ENCODE data around the gene SH2D2A. TPM values are rescaled to one million over a fixed set of nuclear protein-coding genes. Genes with fewer than 3 reads are reported as not detected.

Gene SH2D2A
- total RNA-seq (1.1 and 1.8 TPM in 2 replicates), polyA plus RNA-seq (0.41 and 0.92 TPM in 2 replicates), polyA minus RNA-seq (0.23 TPM in 1 of 2 replicates, not detected in the other), Bru-seq, nascent RNA (percentile 27 among the genes with signal in this experiment), BruChase-seq, experiment 1, labeled RNA remaining after a 6-hour chase (percentile 21 among the genes with signal in this experiment), BruChase-seq, experiment 2, labeled RNA remaining after a 2-hour chase (percentile 14 among the genes with signal in this experiment)
- 0.49 and 0.53 TPM in 2 replicates for polyA plus RNA-seq (2011; cell fraction: cytosol; rRNA removed)
- 0.53 and 0.56 TPM in 2 replicates for polyA plus RNA-seq (2011; cell fraction: nucleus; rRNA removed)
- 1.5 and 1.7 TPM in 2 replicates for polyA plus RNA-seq (2012)
- 1.7 TPM for polyA minus RNA-seq (2011; cell fraction: cytosol; rRNA and poly(A)+ RNA removed)
- 0.63 TPM in 1 of 2 replicates, not detected in the other for polyA minus RNA-seq (2011; cell fraction: nucleus; rRNA and poly(A)+ RNA removed)
- long read RNA-seq, partial matches to known transcripts = 0 of 2 reads
- long read RNA-seq, other reads (novel, unspliced or antisense) = 2 of 2 reads

GRCh38 chr1:156816561-156817328 is at the start of gene SH2D2A:
SH2D2A (minus strand) TSS chr1:156816848; CDS start chr1:156816708, 140 bp downstream.
- no peak within 1 kb of the TSS for H3K4me3 ChIP-seq (replicated peaks in 1 of 3; ENCODE audit: insufficient read depth in 1 of 3, low read depth in 1 of 3, low read length in 3 of 3)
- TF ChIP-seq FOS (IDR thresholded peaks at IDR 0.05; ENCODE audit: borderline replicate concordance, insufficient read depth, low read length) = no peak
- no peak for TF ChIP-seq JUN (IDR thresholded peaks at IDR 0.05; ENCODE audit: borderline replicate concordance, insufficient read depth, insufficient read length, low read depth)
- TF ChIP-seq, protein P1, sequence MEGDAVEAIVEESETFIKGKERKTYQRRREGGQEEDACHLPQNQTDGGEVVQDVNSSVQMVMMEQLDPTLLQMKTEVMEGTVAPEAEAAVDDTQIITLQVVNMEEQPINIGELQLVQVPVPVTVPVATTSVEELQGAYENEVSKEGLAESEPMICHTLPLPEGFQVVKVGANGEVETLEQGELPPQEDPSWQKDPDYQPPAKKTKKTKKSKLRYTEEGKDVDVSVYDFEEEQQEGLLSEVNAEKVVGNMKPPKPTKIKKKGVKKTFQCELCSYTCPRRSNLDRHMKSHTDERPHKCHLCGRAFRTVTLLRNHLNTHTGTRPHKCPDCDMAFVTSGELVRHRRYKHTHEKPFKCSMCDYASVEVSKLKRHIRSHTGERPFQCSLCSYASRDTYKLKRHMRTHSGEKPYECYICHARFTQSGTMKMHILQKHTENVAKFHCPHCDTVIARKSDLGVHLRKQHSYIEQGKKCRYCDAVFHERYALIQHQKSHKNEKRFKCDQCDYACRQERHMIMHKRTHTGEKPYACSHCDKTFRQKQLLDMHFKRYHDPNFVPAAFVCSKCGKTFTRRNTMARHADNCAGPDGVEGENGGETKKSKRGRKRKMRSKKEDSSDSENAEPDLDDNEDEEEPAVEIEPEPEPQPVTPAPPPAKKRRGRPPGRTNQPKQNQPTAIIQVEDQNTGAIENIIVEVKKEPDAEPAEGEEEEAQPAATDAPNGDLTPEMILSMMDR (IDR thresholded peaks at IDR 0.05; ENCODE audit: extremely low read depth in 1 of 2, insufficient read depth in 1 of 2, low read depth in 1 of 2, low read length in 2 of 2) = no peak
- TF ChIP-seq GATA2 (IDR thresholded peaks at IDR 0.05; ENCODE audit: insufficient read depth, insufficient read length, low read depth, low read length) = no peak
- no peak for TF ChIP-seq EZH2 (IDR thresholded peaks at IDR 0.05; ENCODE audit: borderline replicate concordance, low read depth, low read length, severe bottlenecking)
- TF ChIP-seq POLR2AphosphoS5 (IDR thresholded peaks at IDR 0.05; ENCODE audit: insufficient read depth, low read depth, low read length) = no peak
- TF ChIP-seq MYC (IDR thresholded peaks at IDR 0.05; ENCODE audit: low read depth, low read length) = no peak
- TF ChIP-seq, protein P2, sequence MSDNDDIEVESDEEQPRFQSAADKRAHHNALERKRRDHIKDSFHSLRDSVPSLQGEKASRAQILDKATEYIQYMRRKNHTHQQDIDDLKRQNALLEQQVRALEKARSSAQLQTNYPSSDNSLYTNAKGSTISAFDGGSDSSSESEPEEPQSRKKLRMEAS (IDR thresholded peaks at IDR 0.05; ENCODE audit: insufficient read depth, insufficient read length) = no peak
- no peak for TF ChIP-seq POLR2A (IDR thresholded peaks at IDR 0.05; ENCODE audit: low read depth, low read length)
- H3K4me2 ChIP-seq (ENCODE audit: insufficient read depth, low read length) = peak within 1 kb of the TSS; percentile 3
- peaks cover 33% of the 10 kb centered on the region for H3K4me1 ChIP-seq (ENCODE audit: control insufficient read depth, extremely low read depth, insufficient read depth, low read length)
- FAIRE-seq (peak; percentile 62), DNase-seq (ENCODE audit: low read depth, low spot score) (no peak)
- no TSS peak for BruUV-seq (replicated peaks)
- no peak within 1 kb of the TSS for H3K27ac ChIP-seq (ENCODE audit: insufficient read depth, low read depth, low read length)
- no peaks in the 10 kb centered on the region for H4K20me1 ChIP-seq (replicated peaks; ENCODE audit: control insufficient read depth, extremely low read depth, insufficient read depth, low read length)
- CTCF ChIA-PET = interaction anchor here (0.9 to 5.0 kb wide), 4 partner anchors 9 to 127 kb away, joined by 3 to 67 read pairs (median 4); partner anchors contain the start of genes INSRR and NTRK1
- no peaks in the 10 kb centered on the region for H3K79me2 ChIP-seq (ENCODE audit: control insufficient read depth, insufficient read depth, low read length)
- POLR2A ChIA-PET = no interaction called here
- no peaks in the 10 kb centered on the region for H3K9me3 ChIP-seq (replicated peaks; ENCODE audit: control insufficient read depth, insufficient read depth, low read length)
- dilution Hi-C loops (cut with MboI; ENCODE audit: extremely low pct_ligation_motif_present, low sequenced_read_pairs) (no loop called here), intact Hi-C loops (cut with micrococcal nuclease) (no loop called here)
- no peak within 1 kb of the TSS for H3K9ac ChIP-seq (replicated peaks; ENCODE audit: extremely low read depth, insufficient read depth, low read length)
- H3K36me3 ChIP-seq (ENCODE audit: control insufficient read depth in 2 of 2, extremely low read depth in 1 of 2, insufficient read depth in 2 of 2, low read length in 2 of 2) = no peaks in the 10 kb centered on the region
- H3K27me3 ChIP-seq (ENCODE audit: control insufficient read depth in 2 of 2, insufficient read depth in 2 of 2, low read length in 2 of 2) = peaks cover 3 to 6% of the 10 kb centered on the region in 2 experiments
- H3K9me1 ChIP-seq (replicated peaks; ENCODE audit: control insufficient read depth, extremely low read depth, insufficient read depth, low read length) = no peaks in the 10 kb centered on the region
- peak within 1 kb of the TSS; percentile 16 for H2AFZ ChIP-seq (ENCODE audit: low read depth, low read length)

Data from endothelial cell of umbilical vein (primary cell).